Measurements from ENCODE around the gene CEP295NL. TPM values are rescaled to one million over a fixed set of nuclear protein-coding genes. Genes with fewer than 3 reads are reported as not detected.

CEP295NL gene
- total and polyA plus RNA-seq, 12 donors, result 0.04 to 2.6 (median 0.82) TPM

GRCh38 chr17:78884148-78884825, 18.7 kb downstream of the CEP295NL start:
- peaks cover 0 to 5% (median 0%) of the 10 kb centered on the region in 9 donors for H3K36me3 ChIP-seq
- peak overlapping the region; percentile 91 to 98 (median 96) for H3K27ac ChIP-seq
- intact Hi-C loops (cut with DNase I), result loop anchor here in 5 of 10 donors (5.0 kb wide), 3 partner anchors 38 to 48 kb away; partner anchors contain the start of gene TIMP2 (in 1 of the 5)
- no peaks in the 10 kb centered on the region for H3K27me3 ChIP-seq
- no peak for TF ChIP-seq CTCF (IDR thresholded peaks at IDR 0.05)
- H3K4me1 ChIP-seq, result peaks cover 28 to 83% (median 70%) of the 10 kb centered on the region in 9 donors
- WGBS, 2 donors, result 28 to 31% methylated on average over 20 of the region's 20 CpGs
- H3K4me3 ChIP-seq, result peak overlapping the region in 9 of 10 donors; percentile 14 to 44 (median 36)
- H3K9me3 ChIP-seq, result no peaks in the 10 kb centered on the region
- ATAC-seq (peak in 3 of 8 donors; percentile 8 to 25 (median 11)), DNase-seq (no peak)

- Histone ChIP-seq H3K27ac (peak overlapping the region; percentile 91 to 98 (median 96)), H3K9me3 (no peaks in the 10 kb centered on the region), H3K27me3 (no peaks in the 10 kb centered on the region), H3K4me3 (peak overlapping the region in 9 of 10 donors; percentile 14 to 44 (median 36)), H3K4me1 (peaks cover 29 to 84% (median 71%) of the 10 kb centered on the region in 9 donors), H3K36me3 (peaks cover 0 to 5% (median 0%) of the 10 kb centered on the region in 9 donors)
- ATAC-seq, result peak; percentile 59 to 77 (median 67)
- DNase-seq, result peak; percentile 77 to 85
- no peak for TF ChIP-seq CTCF (IDR thresholded peaks at IDR 0.05)
- 0 to 3% methylated on average over 21 to 24 of the region's 24 CpGs for WGBS, 2 donors
- intact Hi-C loops (cut with DNase I), result loop anchor here in 5 of 10 donors (5.0 kb wide), 3 partner anchors 39 to 49 kb away; partner anchors contain the start of gene TIMP2 (in 1 of the 5)
Observed at GRCh38 chr17:78883533-78884131, 19.4 kb downstream of the CEP295NL start.

GRCh38 chr17:78883089-78883532, 19.9 kb downstream of the CEP295NL start:
- Histone ChIP-seq H3K27me3 (no peaks in the 10 kb centered on the region), H3K4me1 (peaks cover 29 to 84% (median 73%) of the 10 kb centered on the region in 9 donors), H3K4me3 (peak overlapping the region in 9 of 10 donors; percentile 14 to 44 (median 36)), H3K27ac (peak overlapping the region; percentile 91 to 98 (median 96)), H3K9me3 (no peaks in the 10 kb centered on the region), H3K36me3 (peaks cover 0 to 5% (median 0%) of the 10 kb centered on the region in 9 donors)
- 11 to 13% methylated on average over 10 of the region's 10 CpGs for WGBS, 2 donors
- TF ChIP-seq CTCF (IDR thresholded peaks at IDR 0.05), result no peak
- DNase-seq, result peak; percentile 73 to 75
- intact Hi-C loops (cut with DNase I), result loop anchor here in 5 of 10 donors (5.0 kb wide), 3 partner anchors 39 to 49 kb away; partner anchors contain the start of gene TIMP2 (in 1 of the 5)
- peak; percentile 53 to 80 (median 70) for ATAC-seq

GRCh38 chr17:78882540-78883088, 20.4 kb downstream of the CEP295NL start:
- peak overlapping the region; percentile 91 to 98 (median 96) for H3K27ac ChIP-seq
- no peaks in the 10 kb centered on the region for H3K27me3 ChIP-seq
- peaks cover 29 to 87% (median 73%) of the 10 kb centered on the region in 9 donors for H3K4me1 ChIP-seq
- no peak for DNase-seq
- intact Hi-C loops (cut with DNase I), result loop anchor here in 5 of 10 donors (5.0 kb wide), 3 partner anchors 40 to 50 kb away; partner anchors contain the start of gene TIMP2 (in 1 of the 5)
- peak in 3 of 8 donors; percentile 3 for ATAC-seq
- no peaks in the 10 kb centered on the region for H3K9me3 ChIP-seq
- peaks cover 0 to 9% (median 0%) of the 10 kb centered on the region in 9 donors for H3K36me3 ChIP-seq
- 44 to 51% methylated on average over 14 of the region's 14 CpGs for WGBS, 2 donors
- H3K4me3 ChIP-seq, result peak overlapping the region in 5 of 10 donors; percentile 36 to 44 (median 38)
- TF ChIP-seq CTCF (IDR thresholded peaks at IDR 0.05), result no peak

Data from heart right ventricle (tissue), 16 donors.